Renal pelvis (tissue), 4 donors: ENCODE data around the gene MPZ. TPM values are rescaled to one million over a fixed set of nuclear protein-coding genes. Genes with fewer than 3 reads are reported as not detected.
"Not testable (repeated sequence)": the region's sequence is repeated elsewhere in the genome, so short reads cannot be mapped to it uniquely, and the experiment has no call there.

ENCODE experiments used
- DNase-seq: peaks from one replicate; pipeline ENCODE4 v3.0.0-alpha.2; 2013
- polyA plus RNA-seq, 3 donors: library from polyadenylated mRNA; unstranded; fragments of 120-200 nt; gene quantifications; one replicate each; pipeline ENCODE4 v1.2.1, GENCODE V29; 2013; ENCODE audit not compliant: insufficient read length in 3 of 3

MPZ gene
- polyA plus RNA-seq, 3 donors: 3.6 to 6.7 (median 4.2) TPM

- DNase-seq: peak; percentile 65
Measured at GRCh38 chr1:161258439-161259344, 51.1 kb downstream of the MPZ start, which contains the start of gene PCP4L1. TSS of gene PCP4L1 (plus strand) at chr1:161258745. CDS start at chr1:161258975, 230 bp downstream.

GRCh38 chr1:161257109-161257508 lies 52.7 kb downstream of the MPZ start:
- DNase-seq: not testable (repeated sequence)

GRCh38 chr1:161255955-161256520 lies 53.7 kb downstream of the MPZ start:
- DNase-seq: not testable (repeated sequence)

- not testable (repeated sequence) for DNase-seq
Measured at GRCh38 chr1:161255302-161255701, 54.5 kb downstream of the MPZ start.

Other genes with a start within 250 kb of the MPZ start
- 1 to 10 TPM; 1.9 to 2.8 (median 2.4) TPM for gene ARHGAP30, start 240.1 kb downstream of the MPZ start, polyA plus RNA-seq
- 1 to 10 TPM; 3.9 to 4.8 (median 4.4) TPM for gene NECTIN4, start 220.4 kb downstream of the MPZ start, polyA plus RNA-seq
- gene KLHDC9, start 211.6 kb downstream of the MPZ start, polyA plus RNA-seq: 10 to 100 TPM; 17.1 to 20.3 (median 19.0) TPM
- 10 to 100 TPM; 68.8 to 96.1 (median 69.5) TPM for gene PFDN2, start 191.9 kb downstream of the MPZ start, polyA plus RNA-seq
- gene NIT1, start 191.9 kb downstream of the MPZ start, polyA plus RNA-seq: 10 to 100 TPM; 51.9 to 57.2 (median 55.1) TPM
- gene DEDD, start 177.3 kb downstream of the MPZ start, polyA plus RNA-seq: 10 to 100 TPM; 50.3 to 58.0 (median 57.8) TPM
- 100 to 1,000 TPM; 123 to 161 (median 140) TPM for gene UFC1, start 156.0 kb downstream of the MPZ start, polyA plus RNA-seq
- 10 to 100 TPM; 49.0 to 52.6 (median 52.5) TPM for gene USP21, start 150.5 kb downstream of the MPZ start, polyA plus RNA-seq
- gene PPOX, start 143.5 kb downstream of the MPZ start, polyA plus RNA-seq: 10 to 100 TPM; 38.3 to 58.6 (median 57.3) TPM
- 10 to 100 TPM; 41.4 to 47.2 (median 44.1) TPM for gene B4GALT3, start 132.5 kb downstream of the MPZ start, polyA plus RNA-seq
- under 1 TPM; 0.73 to 0.88 (median 0.86) TPM for gene ADAMTS4, start 110.9 kb downstream of the MPZ start, polyA plus RNA-seq
- gene NDUFS2, start 107.6 kb downstream of the MPZ start, polyA plus RNA-seq: 100 to 1,000 TPM; 189 to 208 (median 198) TPM
- gene FCER1G, start 94.7 kb downstream of the MPZ start, polyA plus RNA-seq: 10 to 100 TPM in 2 of 3 donors, 1 to 10 TPM in 1; 9.8 to 13.9 (median 10.2) TPM
- gene APOA2, start 86.3 kb downstream of the MPZ start, polyA plus RNA-seq: under 1 TPM in 1 of 3 donors, not detected in 2; 0.46 TPM
- gene TOMM40L, start 83.9 kb downstream of the MPZ start, polyA plus RNA-seq: 10 to 100 TPM; 14.3 to 16.5 (median 14.4) TPM
- gene NR1I3, start 71.8 kb downstream of the MPZ start, polyA plus RNA-seq: 1 to 10 TPM; 2.8 to 4.6 (median 3.2) TPM
- 1 to 10 TPM; 1.1 to 1.9 (median 1.8) TPM for gene PCP4L1, start 51.2 kb downstream of the MPZ start, polyA plus RNA-seq
- gene SDHC, start 4.4 kb upstream of the MPZ start, polyA plus RNA-seq: 100 to 1,000 TPM; 264 to 274 (median 266) TPM
- 10 to 100 TPM; 12.7 to 18.8 (median 13.2) TPM for gene CFAP126, start 57.9 kb upstream of the MPZ start, polyA plus RNA-seq
- gene FCGR2A, start 195.5 kb upstream of the MPZ start, polyA plus RNA-seq: 1 to 10 TPM; 4.3 to 4.9 (median 4.7) TPM
- under 1 TPM; 0.27 to 0.70 (median 0.57) TPM for gene HSPA6, start 214.6 kb upstream of the MPZ start, polyA plus RNA-seq
- gene FCGR3A, start 239.8 kb upstream of the MPZ start, polyA plus RNA-seq: 1 to 10 TPM; 1.7 to 1.8 (median 1.8) TPM